VCaP (cell line): ENCODE results near the gene FASN.
A peak's percentile ranks its signal among the peaks of the same experiment; 100 is the strongest.

Source experiments
- H3K27ac ChIP-seq: fragments of 450-650 bp; 2 replicates; pipeline ENCODE4 v1.5.1; 2017
- TF ChIP-seq, protein P1 (sequence below): fragments of 450-650 bp; conservative IDR thresholded peaks from 2 replicates; pipeline ENCODE4 v1.5.1; 2017; ENCODE audit warnings: mild to moderate bottlenecking, moderate library complexity

FASN gene

DNA sequence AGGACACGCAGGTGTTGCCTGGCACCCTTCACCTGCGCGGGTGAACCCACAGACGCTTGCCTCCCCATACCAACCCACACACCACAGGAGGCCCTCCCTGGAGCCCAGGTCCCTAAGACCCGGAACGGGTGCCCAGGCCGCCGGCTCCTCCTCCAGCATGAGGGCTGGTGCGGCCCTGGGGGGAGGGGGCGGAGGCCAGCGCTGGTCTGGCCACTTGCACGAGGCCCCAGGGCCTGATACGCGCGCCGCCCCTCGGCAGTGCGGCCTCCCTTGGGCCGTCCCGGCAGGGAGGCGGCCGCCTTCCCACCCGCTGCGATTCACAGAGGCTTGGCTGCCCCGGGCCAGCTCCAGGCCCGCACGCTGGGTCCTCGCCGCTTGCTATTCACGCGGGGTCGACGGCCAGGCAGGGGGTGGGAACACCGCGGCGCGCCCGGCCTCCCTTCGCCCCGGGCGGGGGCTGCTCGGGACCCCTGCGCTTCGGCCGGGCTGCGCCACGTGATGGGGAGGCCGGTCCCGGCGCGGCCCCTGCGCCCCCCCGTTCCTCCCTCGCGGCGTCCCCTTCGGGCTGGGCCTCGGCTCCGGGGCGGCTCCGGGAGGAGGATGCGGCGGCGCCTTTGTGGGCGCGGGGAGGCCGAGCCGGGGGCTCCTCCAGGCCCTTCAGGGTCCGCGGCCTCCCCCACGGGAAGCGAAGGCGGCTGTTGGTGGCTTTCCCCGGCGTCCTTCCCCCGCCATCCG lies 685 bp downstream of the FASN start:
- TF ChIP-seq, protein P1, sequence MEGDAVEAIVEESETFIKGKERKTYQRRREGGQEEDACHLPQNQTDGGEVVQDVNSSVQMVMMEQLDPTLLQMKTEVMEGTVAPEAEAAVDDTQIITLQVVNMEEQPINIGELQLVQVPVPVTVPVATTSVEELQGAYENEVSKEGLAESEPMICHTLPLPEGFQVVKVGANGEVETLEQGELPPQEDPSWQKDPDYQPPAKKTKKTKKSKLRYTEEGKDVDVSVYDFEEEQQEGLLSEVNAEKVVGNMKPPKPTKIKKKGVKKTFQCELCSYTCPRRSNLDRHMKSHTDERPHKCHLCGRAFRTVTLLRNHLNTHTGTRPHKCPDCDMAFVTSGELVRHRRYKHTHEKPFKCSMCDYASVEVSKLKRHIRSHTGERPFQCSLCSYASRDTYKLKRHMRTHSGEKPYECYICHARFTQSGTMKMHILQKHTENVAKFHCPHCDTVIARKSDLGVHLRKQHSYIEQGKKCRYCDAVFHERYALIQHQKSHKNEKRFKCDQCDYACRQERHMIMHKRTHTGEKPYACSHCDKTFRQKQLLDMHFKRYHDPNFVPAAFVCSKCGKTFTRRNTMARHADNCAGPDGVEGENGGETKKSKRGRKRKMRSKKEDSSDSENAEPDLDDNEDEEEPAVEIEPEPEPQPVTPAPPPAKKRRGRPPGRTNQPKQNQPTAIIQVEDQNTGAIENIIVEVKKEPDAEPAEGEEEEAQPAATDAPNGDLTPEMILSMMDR = no peak
- H3K27ac ChIP-seq = peak overlapping the region; percentile 99

DNA sequence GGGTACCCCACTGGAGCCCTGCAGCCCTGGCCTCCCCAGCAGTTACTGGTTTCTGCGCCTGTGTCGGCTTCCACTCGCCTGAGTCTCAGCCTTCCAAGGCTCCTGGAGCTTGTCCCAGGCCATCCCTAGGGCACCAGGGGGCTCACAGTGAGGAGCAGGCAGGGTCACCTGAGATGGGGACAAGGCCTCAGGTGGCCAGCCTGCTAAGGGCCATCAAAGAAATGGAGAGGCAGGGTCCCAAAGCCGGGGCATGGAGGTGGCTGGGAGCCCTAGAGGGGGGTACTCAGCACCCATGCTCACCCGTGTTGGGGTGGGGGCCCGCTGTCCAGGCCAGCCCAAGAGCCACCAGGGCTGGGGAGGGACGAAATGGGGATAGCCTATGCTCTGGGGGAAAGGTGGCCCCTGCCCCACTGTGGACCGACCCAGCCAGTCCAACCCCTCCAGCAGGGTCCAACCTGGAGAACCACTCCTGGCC lies 1.3 kb downstream of the FASN start:
- TF ChIP-seq, protein P1 = no peak
- peak overlapping the region; percentile 99 for H3K27ac ChIP-seq

DNA sequence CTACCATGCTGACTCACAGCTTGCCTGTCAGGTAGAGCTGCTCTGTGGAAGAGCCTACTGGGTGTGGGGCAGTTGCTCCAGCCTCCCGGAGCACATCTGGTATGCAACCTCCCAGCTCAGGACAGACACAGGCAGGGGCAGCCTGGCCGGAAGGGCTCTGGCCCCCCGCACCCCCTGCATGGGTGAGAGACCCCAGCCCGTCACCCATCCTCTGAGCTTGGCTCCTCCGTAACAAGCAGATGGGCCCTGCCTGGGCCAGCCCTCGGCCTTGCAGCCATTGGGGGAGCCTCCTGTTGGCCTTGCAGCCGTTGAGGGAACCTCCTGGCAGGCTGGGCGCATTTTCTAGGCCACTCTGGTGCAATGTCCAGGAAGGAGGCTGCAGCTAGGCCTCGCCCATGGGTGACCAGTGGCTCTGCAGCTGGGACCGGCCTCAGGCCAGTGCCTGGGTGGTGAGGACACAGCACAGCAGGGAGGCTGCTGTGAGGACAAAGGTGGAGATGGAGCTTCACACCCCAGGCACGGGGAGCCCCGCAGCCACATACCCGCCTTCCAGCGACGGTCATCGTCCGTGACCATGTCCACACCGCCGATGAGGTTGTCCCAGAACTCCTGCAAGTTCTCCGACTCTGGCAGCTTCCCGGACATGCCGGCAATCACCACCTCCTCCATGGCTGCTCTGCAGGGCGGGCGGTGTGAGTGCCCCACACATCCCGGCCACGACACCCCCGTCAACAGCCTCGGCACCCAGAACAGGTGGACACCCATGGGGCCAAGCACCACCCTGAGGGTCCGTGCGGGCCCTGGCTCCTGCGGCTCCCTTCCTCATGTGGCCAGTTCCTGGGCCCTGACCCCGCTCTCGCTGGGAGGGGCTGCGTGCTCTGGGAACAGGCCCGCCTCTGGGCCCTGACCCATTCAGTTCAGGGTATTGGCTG lies 2.0 kb downstream of the FASN start:
- TF ChIP-seq, protein P1 = no peak
- peak overlapping the region; percentile 99 for H3K27ac ChIP-seq

DNA sequence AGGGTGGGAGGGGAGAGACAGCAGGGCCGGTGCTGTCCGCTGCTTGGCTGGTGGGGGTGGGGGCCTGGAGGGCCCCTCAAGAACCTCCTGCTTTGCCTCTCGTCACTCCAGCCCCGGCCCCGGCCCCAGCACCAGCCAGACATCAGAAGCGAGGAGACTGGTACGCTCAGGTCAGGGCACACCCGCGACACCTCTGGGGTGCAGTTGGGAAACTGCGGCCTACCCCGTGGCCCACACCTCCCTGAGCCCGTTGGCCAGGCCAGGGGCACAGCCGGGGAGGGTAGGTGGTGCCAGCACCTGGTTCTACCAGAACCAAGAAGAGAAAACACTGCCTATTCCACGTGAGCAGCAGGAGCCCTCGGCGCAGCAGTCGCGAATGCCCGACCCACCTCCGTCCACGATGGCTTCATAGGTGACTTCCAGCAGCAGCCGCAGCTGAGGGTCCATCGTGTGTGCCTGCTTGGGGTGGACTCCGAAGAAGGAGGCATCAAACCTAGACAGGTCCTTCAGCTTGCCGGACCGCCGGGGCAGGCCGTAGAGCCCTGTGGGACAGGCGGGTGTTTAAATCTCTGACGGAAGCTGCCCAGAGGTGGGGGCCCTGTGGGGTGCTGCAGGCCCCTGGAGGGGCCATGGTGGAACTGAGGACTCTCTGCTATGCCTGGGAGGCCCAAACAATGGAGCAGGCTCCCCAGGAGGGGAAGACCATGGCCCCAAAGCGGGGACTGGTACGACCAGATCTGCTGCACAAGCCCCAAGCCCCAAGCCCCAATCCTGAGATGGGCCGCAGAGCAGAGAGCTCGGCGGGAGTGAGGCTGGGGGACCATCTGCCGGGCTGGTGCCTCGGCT lies 2.9 kb downstream of the FASN start:
- H3K27ac ChIP-seq = peak overlapping the region; percentile 99
- TF ChIP-seq, protein P1 = no peak

DNA sequence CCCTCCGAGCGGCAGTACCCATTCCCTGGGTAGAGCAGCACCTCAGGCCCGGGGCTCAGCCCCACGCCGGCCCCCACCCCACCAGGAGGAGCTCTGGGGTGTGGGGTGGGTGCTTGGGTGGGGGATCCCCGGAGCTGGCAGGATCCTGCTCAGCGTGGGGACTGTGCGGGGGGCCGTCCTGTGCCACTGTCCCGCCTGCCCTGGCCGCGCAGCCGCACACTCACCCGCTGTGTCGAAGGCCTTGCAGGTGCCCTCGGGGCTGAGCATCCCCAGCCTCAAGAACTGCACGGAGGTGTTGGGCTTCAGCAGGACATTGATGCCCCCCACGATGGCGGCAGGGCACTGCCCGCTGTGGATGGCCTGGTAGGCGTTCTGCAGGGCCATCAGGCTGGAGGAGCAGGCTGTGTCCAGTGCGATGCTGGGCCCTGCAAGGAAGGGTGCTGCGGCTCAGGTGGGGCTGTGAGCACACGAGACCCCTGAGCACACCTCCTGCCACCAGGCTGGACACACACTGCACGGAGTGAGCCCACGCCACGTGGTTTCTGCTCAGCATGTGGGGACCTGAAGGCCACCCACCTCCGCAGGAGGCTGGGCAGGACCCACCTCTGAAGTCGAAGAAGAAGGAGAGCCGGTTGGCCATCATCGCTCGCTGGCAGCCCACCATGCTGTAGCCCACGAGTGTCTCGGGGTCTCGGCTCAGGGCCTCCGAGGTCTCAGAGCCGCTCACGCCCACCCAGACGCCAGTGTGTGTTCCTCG lies 4.9 kb downstream of the FASN start:
- H3K27ac ChIP-seq = peak overlapping the region; percentile 99
- TF ChIP-seq, protein P1 = no peak

DNA sequence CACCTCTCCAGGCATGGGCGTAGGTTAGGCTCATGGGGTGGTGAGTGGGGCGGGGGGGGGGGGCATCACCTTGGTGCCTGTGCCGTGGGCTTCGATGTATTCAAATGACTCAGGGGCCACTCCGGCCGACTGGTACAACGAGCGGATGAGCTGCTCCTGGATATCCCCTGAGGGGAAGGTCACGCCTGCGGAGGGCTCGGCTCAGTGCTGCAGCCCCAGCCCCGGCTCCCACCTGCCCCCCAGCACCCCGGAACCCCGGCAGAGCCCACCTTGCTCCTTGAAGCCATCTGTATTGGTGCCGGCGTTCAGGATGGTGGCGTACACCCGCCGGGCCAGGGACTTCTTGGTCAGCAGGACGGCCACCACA lies 5.4 kb downstream of the FASN start:
- TF ChIP-seq, protein P1 = no peak
- peak overlapping the region; percentile 99 for H3K27ac ChIP-seq
